Type B pancreatic cell (in vitro differentiated cells): ENCODE data around the gene MZT2B. TPM values are rescaled to one million over a fixed set of nuclear protein-coding genes. Genes with fewer than 3 reads are reported as not detected.
"Not testable (repeated sequence)": the region's sequence is repeated elsewhere in the genome, so short reads cannot be mapped to it uniquely, and the experiment has no call there.

Source experiments
- DNase-seq: peaks from one replicate; pipeline ENCODE4 v3.0.0; 2021; ENCODE audit warnings: mixed read lengths; ENCODE audit not compliant: unreplicated experiment; ENCODE audit errors: extremely low spot score
- H3K27ac Mint-ChIP-seq: 2 replicates; pipeline ENCODE4 v1.8.0; 2021; ENCODE audit warnings: mild to moderate bottlenecking, mixed read lengths
- H3K27me3 Mint-ChIP-seq: 2 replicates; pipeline ENCODE4 v1.8.0; 2021; ENCODE audit warnings: mixed read lengths
- H3K36me3 Mint-ChIP-seq: 2 replicates; pipeline ENCODE4 v1.8.0; 2021; ENCODE audit warnings: mixed read lengths
- H3K4me1 Mint-ChIP-seq: one replicate; pipeline ENCODE4 v1.8.0; 2021; ENCODE audit warnings: mixed read lengths; ENCODE audit not compliant: unreplicated experiment
- H3K4me3 Mint-ChIP-seq: 2 replicates; pipeline ENCODE4 v1.8.0; 2021; ENCODE audit warnings: mild to moderate bottlenecking, mixed read lengths
- H3K9me3 Mint-ChIP-seq: 2 replicates; pipeline ENCODE4 v1.8.0; 2021; ENCODE audit warnings: mixed read lengths
- total RNA-seq: library from RNA; stranded (reverse); gene quantifications from 2 replicates; pipeline ENCODE4 v1.2.1, GENCODE V29; 2021; ENCODE audit warnings: low replicate concordance
- TF ChIP-seq, protein P1 (sequence below): fragments of 200-600 bp; sonication (generic); conservative IDR thresholded peaks from 2 replicates; pipeline ENCODE4 v1.5.0; 2021; ENCODE audit warnings: antibody characterized with exemption, mild to moderate bottlenecking

MZT2B gene
- total RNA-seq, 1 donor from 2014 or later, result 224 TPM

- no peaks in the 10 kb centered on the region for H3K27me3 Mint-ChIP-seq
- H3K4me1 Mint-ChIP-seq, result peaks cover 4% of the 10 kb centered on the region
- H3K4me3 Mint-ChIP-seq, result no peak overlapping the region
- TF ChIP-seq, protein P1, sequence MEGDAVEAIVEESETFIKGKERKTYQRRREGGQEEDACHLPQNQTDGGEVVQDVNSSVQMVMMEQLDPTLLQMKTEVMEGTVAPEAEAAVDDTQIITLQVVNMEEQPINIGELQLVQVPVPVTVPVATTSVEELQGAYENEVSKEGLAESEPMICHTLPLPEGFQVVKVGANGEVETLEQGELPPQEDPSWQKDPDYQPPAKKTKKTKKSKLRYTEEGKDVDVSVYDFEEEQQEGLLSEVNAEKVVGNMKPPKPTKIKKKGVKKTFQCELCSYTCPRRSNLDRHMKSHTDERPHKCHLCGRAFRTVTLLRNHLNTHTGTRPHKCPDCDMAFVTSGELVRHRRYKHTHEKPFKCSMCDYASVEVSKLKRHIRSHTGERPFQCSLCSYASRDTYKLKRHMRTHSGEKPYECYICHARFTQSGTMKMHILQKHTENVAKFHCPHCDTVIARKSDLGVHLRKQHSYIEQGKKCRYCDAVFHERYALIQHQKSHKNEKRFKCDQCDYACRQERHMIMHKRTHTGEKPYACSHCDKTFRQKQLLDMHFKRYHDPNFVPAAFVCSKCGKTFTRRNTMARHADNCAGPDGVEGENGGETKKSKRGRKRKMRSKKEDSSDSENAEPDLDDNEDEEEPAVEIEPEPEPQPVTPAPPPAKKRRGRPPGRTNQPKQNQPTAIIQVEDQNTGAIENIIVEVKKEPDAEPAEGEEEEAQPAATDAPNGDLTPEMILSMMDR, result no peak
- no peak overlapping the region for H3K27ac Mint-ChIP-seq
- H3K36me3 Mint-ChIP-seq, result no peaks in the 10 kb centered on the region
- no peaks in the 10 kb centered on the region for H3K9me3 Mint-ChIP-seq
- no peak for DNase-seq
Measured at GRCh38 chr2:130185436-130185835, 3.4 kb downstream of the MZT2B start.

GRCh38 chr2:130185896-130186295 lies 3.8 kb downstream of the MZT2B start:
- Mint-ChIP-seq H3K4me1 (peaks cover 4% of the 10 kb centered on the region), H3K36me3 (no peaks in the 10 kb centered on the region), H3K4me3 (no peak overlapping the region), H3K27ac (no peak overlapping the region), H3K27me3 (no peaks in the 10 kb centered on the region), H3K9me3 (no peaks in the 10 kb centered on the region)
- no peak for DNase-seq
- TF ChIP-seq, protein P1, result no peak

DNA sequence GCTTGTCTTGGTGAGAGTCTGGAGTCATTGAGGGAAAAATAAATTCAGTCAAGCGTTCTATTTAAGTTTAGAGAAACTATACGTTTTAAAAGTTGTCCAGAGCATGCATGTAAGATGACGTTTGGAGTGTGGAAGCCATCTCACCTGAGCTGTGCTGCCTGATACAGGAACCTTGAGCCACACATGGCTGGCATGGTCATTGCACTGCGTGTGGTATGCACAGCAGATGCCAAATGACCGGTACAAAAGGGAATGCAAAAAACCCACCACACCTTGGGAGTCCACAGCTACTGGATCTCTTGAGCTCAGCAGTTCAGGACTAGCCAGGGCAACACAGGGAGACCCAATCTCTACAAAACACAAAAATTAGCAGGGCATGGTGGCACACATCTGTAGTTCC lies 4.3 kb downstream of the MZT2B start:
- Mint-ChIP-seq H3K36me3 (no peaks in the 10 kb centered on the region), H3K4me1 (peaks cover 4% of the 10 kb centered on the region), H3K27ac (no peak overlapping the region), H3K27me3 (no peaks in the 10 kb centered on the region), H3K9me3 (no peaks in the 10 kb centered on the region), H3K4me3 (no peak overlapping the region)
- DNase-seq, result no peak
- TF ChIP-seq, protein P1, result no peak

GRCh38 chr2:130187268-130187667 lies 5.2 kb downstream of the MZT2B start:
- Mint-ChIP-seq H3K27ac (no peak overlapping the region), H3K9me3 (no peaks in the 10 kb centered on the region), H3K4me1 (peaks cover 4% of the 10 kb centered on the region), H3K36me3 (no peaks in the 10 kb centered on the region), H3K4me3 (no peak overlapping the region), H3K27me3 (no peaks in the 10 kb centered on the region)
- TF ChIP-seq, protein P1, result no peak
- DNase-seq, result no peak

GRCh38 chr2:130187859-130188792 lies 6.1 kb downstream of the MZT2B start:
- H3K27me3 Mint-ChIP-seq, H3K9me3 Mint-ChIP-seq, H3K4me3 Mint-ChIP-seq, H3K36me3 Mint-ChIP-seq, H3K27ac Mint-ChIP-seq, H3K4me1 Mint-ChIP-seq, DNase-seq: not testable (repeated sequence)

DNA sequence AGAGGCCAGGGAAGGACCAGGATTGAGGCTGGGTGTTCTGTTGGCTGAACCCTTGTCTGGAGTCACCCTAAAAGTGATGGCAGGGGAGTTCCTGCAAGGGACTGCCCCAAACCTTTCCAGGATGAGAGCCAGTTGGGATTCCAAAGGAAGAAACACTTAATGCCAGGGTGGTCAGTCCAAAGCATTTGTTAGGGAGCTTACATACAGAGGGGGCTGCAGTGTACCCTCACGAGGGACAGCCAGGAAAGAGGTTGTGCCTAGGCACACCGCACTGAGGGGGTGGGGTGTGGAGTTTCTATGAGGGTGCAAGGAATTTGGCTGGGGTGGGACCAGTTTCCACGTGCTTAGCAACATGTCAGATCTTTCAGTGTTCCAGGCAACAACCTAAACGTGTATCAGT lies 6.9 kb downstream of the MZT2B start:
- DNase-seq, H3K27ac Mint-ChIP-seq, H3K9me3 Mint-ChIP-seq, H3K27me3 Mint-ChIP-seq, H3K4me1 Mint-ChIP-seq, H3K4me3 Mint-ChIP-seq, H3K36me3 Mint-ChIP-seq: not testable (repeated sequence)
